ENCODE measurements around the gene GAGE2A. TPM values are rescaled to one million over a fixed set of nuclear protein-coding genes. Genes with fewer than 3 reads are reported as not detected.

Gene GAGE2A
- total RNA-seq (2014; rRNA removed; shearing (Covaris generic)): 28.0 and 28.9 TPM in 2 replicates

GRCh38 chrX:49589196-49589595 lies at the start of gene GAGE2A:
GAGE2A (plus strand) TSS chrX:49589496; CDS start chrX:49590651, 1,155 bp downstream.

GRCh38 chrX:49541433-49541832 lies 47.9 kb upstream of the GAGE2A start, which contains the start of gene GAGE12D:
GAGE12D (plus strand) TSS chrX:49541733; CDS start chrX:49542888, 1,155 bp downstream.

GRCh38 chrX:49550989-49551388 lies 38.3 kb upstream of the GAGE2A start, which contains the start of gene GAGE12E:
GAGE12E (plus strand) TSS chrX:49551289; CDS start chrX:49552444, 1,155 bp downstream.

GRCh38 chrX:49560542-49560941 lies 28.8 kb upstream of the GAGE2A start, which contains the start of gene GAGE12F:
GAGE12F (plus strand) TSS chrX:49560842; CDS start chrX:49561997, 1,155 bp downstream.

GRCh38 chrX:49570100-49570499 lies 19.2 kb upstream of the GAGE2A start, which contains the start of gene GAGE12G:
GAGE12G (plus strand) TSS chrX:49570400; CDS start chrX:49571555, 1,155 bp downstream.

GRCh38 chrX:49579649-49580048 lies 9.6 kb upstream of the GAGE2A start, which contains the start of gene GAGE12H:
GAGE12H (plus strand) TSS chrX:49579949; CDS start chrX:49581104, 1,155 bp downstream.

GRCh38 chrX:49598720-49599119 lies 9.4 kb downstream of the GAGE2A start, which contains the start of gene GAGE1:
GAGE1 (plus strand) TSS chrX:49599020; CDS start chrX:49600175, 1,155 bp downstream.

Other genes with a start within 250 kb of the GAGE2A start
- gene GAGE12C, start 57.3 kb upstream of the GAGE2A start, total RNA-seq (2014; rRNA removed; shearing (Covaris generic)): not detected in 2 replicates
- not detected in 2 replicates for gene GAGE12D, start 47.8 kb upstream of the GAGE2A start, total RNA-seq (2014; rRNA removed; shearing (Covaris generic))
- 12.0 and 13.1 TPM in 2 replicates for gene GAGE12E, start 38.2 kb upstream of the GAGE2A start, total RNA-seq (2014; rRNA removed; shearing (Covaris generic))
- gene GAGE12F, start 28.7 kb upstream of the GAGE2A start, total RNA-seq (2014; rRNA removed; shearing (Covaris generic)): not detected in 2 replicates
- not detected in 2 replicates for gene GAGE12G, start 19.1 kb upstream of the GAGE2A start, total RNA-seq (2014; rRNA removed; shearing (Covaris generic))
- 1.0 TPM in 1 of 2 replicates, not detected in the other for gene GAGE12H, start 9.5 kb upstream of the GAGE2A start, total RNA-seq (2014; rRNA removed; shearing (Covaris generic))
- 29.5 and 37.1 TPM in 2 replicates for gene GAGE1, start 9.5 kb downstream of the GAGE2A start, total RNA-seq (2014; rRNA removed; shearing (Covaris generic))
- 3.6 and 7.5 TPM in 2 replicates for gene PAGE1, start 106.5 kb downstream of the GAGE2A start, total RNA-seq (2014; rRNA removed; shearing (Covaris generic))
- gene PAGE4, start 239.8 kb downstream of the GAGE2A start, total RNA-seq (2014; rRNA removed; shearing (Covaris generic)): not detected in 2 replicates